ENCODE data around the gene ABCC2. TPM values are rescaled to one million over a fixed set of nuclear protein-coding genes. Genes with fewer than 3 reads are reported as not detected.

The ABCC2 gene
- total and polyA plus RNA-seq, 5 donors from 2014 or later = 0.31 to 3.6 (median 0.44) TPM

DNA sequence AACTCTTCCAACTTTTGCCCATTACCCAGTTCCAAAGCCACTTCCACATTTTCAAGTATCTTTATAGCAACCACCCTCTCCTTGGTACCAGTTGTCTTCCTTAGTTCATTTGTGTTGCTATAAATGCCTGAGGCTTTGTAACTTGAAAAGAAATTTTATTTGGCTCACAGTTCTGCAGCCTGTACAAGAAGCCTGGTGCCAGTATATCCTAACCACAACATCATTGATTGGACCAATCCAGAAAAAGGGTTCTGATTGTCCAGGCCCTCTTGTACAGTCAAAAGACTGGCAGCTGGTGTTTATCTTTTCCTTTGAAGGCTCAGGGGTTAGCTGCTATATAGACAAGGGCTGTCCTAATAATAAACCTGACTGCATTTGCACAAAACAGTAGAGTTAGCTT is 21.1 kb upstream of the ABCC2 start:
- H3K27ac Mint-ChIP-seq = no peak overlapping the region
- Histone ChIP-seq H3K4me1 (ENCODE audit: control insufficient read depth, insufficient read depth, low read length, poor library complexity, severe bottlenecking) (no peaks in the 10 kb centered on the region), H3K9me3 (ENCODE audit: control insufficient read depth in 2 of 2, low read length in 2 of 2) (no peaks in the 10 kb centered on the region), H3K27ac (ENCODE audit: insufficient read depth, low read length, poor library complexity, severe bottlenecking) (no peak overlapping the region), H3K4me3 (ENCODE audit: low read depth, low read length) (no peak overlapping the region), H3K36me3 (ENCODE audit: control insufficient read depth, insufficient read depth, low read length) (peaks cover 42% of the 10 kb centered on the region), H3K27me3 (ENCODE audit: control insufficient read depth, insufficient read depth, low read length) (no peaks in the 10 kb centered on the region)
- no peak for ATAC-seq (ENCODE audit: low read depth in 2 of 2)
- no peaks in the 10 kb centered on the region for H3K4me1 Mint-ChIP-seq
- H3K9me3 Mint-ChIP-seq = peaks cover 0 to 10% (median 1%) of the 10 kb centered on the region in 7 donors
- no peaks in the 10 kb centered on the region for H3K27me3 Mint-ChIP-seq
- DNase-seq = no peak
- no peak overlapping the region for H3K4me3 Mint-ChIP-seq
- peaks cover 57% of the 10 kb centered on the region for H3K36me3 Mint-ChIP-seq

DNA sequence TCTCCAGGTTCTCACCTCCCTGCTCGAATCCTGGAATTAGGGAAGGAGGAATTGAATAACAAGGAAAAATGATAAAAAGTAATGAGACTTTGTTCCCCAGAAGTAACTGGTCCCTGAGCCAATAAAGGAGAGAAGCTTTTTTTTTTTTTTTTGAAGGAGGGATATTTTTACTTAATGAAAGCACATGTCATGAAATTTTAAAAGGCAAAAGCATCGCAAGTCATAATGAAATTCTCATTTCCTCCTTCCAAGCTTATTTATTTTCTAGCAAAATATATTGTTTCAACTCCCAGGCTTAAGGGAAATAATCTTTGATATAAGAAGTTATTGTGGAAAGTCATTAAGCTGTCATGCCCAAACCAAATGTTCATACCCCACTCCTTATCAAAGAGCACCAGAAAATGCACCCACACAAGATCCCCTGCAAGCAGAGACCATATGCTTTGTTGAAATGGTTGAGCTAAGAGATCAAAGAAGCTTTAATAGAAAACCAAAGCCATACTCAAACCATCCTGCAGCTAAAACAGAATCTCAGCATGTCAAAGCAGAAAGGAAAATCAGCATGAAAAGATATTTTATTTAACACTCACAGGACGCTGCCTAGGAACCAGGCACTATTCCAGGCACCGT is 16.7 kb upstream of the ABCC2 start:
- no peaks in the 10 kb centered on the region for H3K4me1 ChIP-seq (ENCODE audit: control insufficient read depth, insufficient read depth, low read length, poor library complexity, severe bottlenecking)
- ATAC-seq (ENCODE audit: low read depth in 2 of 2) (no peak), DNase-seq (no peak)
- H3K27ac ChIP-seq (ENCODE audit: insufficient read depth, low read length, poor library complexity, severe bottlenecking) = no peak overlapping the region
- H3K36me3 ChIP-seq (ENCODE audit: control insufficient read depth, insufficient read depth, low read length) = peaks cover 4% of the 10 kb centered on the region
- Mint-ChIP-seq H3K4me3 (no peak overlapping the region), H3K27me3 (no peaks in the 10 kb centered on the region), H3K4me1 (no peaks in the 10 kb centered on the region), H3K9me3 (peaks cover 0 to 10% (median 2%) of the 10 kb centered on the region in 7 donors), H3K27ac (no peak overlapping the region), H3K36me3 (peaks cover 17% of the 10 kb centered on the region)
- no peak overlapping the region for H3K4me3 ChIP-seq (ENCODE audit: low read depth, low read length)
- H3K27me3 ChIP-seq (ENCODE audit: control insufficient read depth, insufficient read depth, low read length) = no peaks in the 10 kb centered on the region
- no peaks in the 10 kb centered on the region for H3K9me3 ChIP-seq (ENCODE audit: control insufficient read depth in 2 of 2, low read length in 2 of 2)

DNA sequence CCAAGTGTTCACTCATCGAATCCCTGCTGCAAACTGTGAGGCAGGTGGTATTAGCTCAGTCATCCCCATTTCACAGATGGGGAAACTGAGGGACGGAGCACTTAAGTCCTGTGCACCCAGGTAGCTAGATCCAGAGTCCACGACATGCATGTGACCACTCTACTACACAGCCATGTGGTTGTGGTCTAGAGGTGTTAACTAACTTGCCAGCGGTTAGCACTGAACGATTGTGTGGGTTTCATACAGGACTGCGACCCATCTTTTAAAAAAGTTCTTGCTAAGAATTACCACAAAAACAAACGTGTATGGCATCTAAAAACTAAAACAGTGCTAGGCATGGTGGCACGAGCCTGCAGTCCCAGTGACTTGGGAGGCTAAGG is 16.1 kb upstream of the ABCC2 start:
- no peaks in the 10 kb centered on the region for H3K27me3 ChIP-seq (ENCODE audit: control insufficient read depth, insufficient read depth, low read length)
- Mint-ChIP-seq H3K4me3 (no peak overlapping the region), H3K27me3 (no peaks in the 10 kb centered on the region), H3K27ac (no peak overlapping the region), H3K9me3 (peaks cover 0 to 10% (median 2%) of the 10 kb centered on the region in 7 donors), H3K36me3 (peaks cover 13% of the 10 kb centered on the region), H3K4me1 (no peaks in the 10 kb centered on the region)
- H3K4me1 ChIP-seq (ENCODE audit: control insufficient read depth, insufficient read depth, low read length, poor library complexity, severe bottlenecking) = no peaks in the 10 kb centered on the region
- H3K27ac ChIP-seq (ENCODE audit: insufficient read depth, low read length, poor library complexity, severe bottlenecking) = no peak overlapping the region
- no peak for ATAC-seq (ENCODE audit: low read depth in 2 of 2)
- DNase-seq = peak in 1 of 3 donors; percentile 15
- no peaks in the 10 kb centered on the region for H3K9me3 ChIP-seq (ENCODE audit: control insufficient read depth in 2 of 2, low read length in 2 of 2)
- H3K36me3 ChIP-seq (ENCODE audit: control insufficient read depth, insufficient read depth, low read length) = no peaks in the 10 kb centered on the region
- no peak overlapping the region for H3K4me3 ChIP-seq (ENCODE audit: low read depth, low read length)

DNA sequence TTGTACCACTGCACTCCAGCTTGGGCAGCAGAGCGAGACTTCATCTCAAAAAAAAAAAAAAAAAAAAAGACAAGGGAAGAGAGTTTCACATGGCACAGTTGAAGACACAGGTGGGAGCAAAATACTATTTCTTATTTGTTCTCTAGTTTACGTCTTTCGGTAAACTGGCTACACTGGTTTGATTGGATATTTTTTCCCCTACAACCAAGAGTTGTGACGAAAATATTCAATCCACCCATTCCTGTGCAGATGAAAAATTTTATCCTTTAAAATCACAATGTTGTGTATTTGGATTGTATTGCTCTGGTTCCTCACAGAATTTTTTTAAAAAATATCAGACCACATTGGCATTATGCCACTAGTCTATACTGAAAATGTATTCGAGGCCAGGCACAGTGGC is 14.5 kb upstream of the ABCC2 start:
- Mint-ChIP-seq H3K27me3 (no peaks in the 10 kb centered on the region), H3K27ac (no peak overlapping the region), H3K9me3 (peaks cover 0 to 6% (median 0%) of the 10 kb centered on the region in 7 donors), H3K4me1 (no peaks in the 10 kb centered on the region), H3K36me3 (peaks cover 4% of the 10 kb centered on the region), H3K4me3 (no peak overlapping the region)
- Histone ChIP-seq H3K27ac (ENCODE audit: insufficient read depth, low read length, poor library complexity, severe bottlenecking) (no peak overlapping the region), H3K36me3 (ENCODE audit: control insufficient read depth, insufficient read depth, low read length) (no peaks in the 10 kb centered on the region), H3K4me3 (ENCODE audit: low read depth, low read length) (no peak overlapping the region), H3K4me1 (ENCODE audit: control insufficient read depth, insufficient read depth, low read length, poor library complexity, severe bottlenecking) (no peaks in the 10 kb centered on the region), H3K27me3 (ENCODE audit: control insufficient read depth, insufficient read depth, low read length) (no peaks in the 10 kb centered on the region), H3K9me3 (ENCODE audit: control insufficient read depth in 2 of 2, low read length in 2 of 2) (no peaks in the 10 kb centered on the region)
- DNase-seq (no peak), ATAC-seq (ENCODE audit: low read depth in 2 of 2) (no peak)

DNA sequence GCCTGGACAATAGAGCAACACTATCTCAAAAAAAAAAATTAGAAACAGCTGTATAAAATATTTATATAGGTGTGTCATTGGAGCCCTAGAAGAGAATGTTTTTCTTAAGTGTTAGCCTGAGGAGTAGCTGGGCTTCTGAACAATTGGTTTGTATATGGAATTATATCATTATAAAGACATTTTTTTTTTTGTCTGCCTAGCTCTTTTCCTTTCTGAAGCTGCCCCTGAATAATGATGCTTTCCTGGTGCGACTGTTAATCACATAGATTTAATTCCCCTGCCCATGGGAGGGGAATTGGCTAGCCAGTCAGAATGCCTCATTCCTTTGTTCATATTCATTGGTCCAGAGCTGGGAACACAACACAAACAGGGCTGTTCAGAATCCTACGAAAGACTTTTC is 13.9 kb upstream of the ABCC2 start:
- Mint-ChIP-seq H3K27ac (no peak overlapping the region), H3K36me3 (no peaks in the 10 kb centered on the region), H3K9me3 (peaks cover 0 to 3% (median 0%) of the 10 kb centered on the region in 7 donors), H3K4me1 (no peaks in the 10 kb centered on the region), H3K27me3 (no peaks in the 10 kb centered on the region), H3K4me3 (no peak overlapping the region)
- DNase-seq (no peak), ATAC-seq (ENCODE audit: low read depth in 2 of 2) (no peak)
- Histone ChIP-seq H3K27ac (ENCODE audit: insufficient read depth, low read length, poor library complexity, severe bottlenecking) (no peak overlapping the region), H3K4me3 (ENCODE audit: low read depth, low read length) (no peak overlapping the region), H3K4me1 (ENCODE audit: control insufficient read depth, insufficient read depth, low read length, poor library complexity, severe bottlenecking) (no peaks in the 10 kb centered on the region), H3K36me3 (ENCODE audit: control insufficient read depth, insufficient read depth, low read length) (no peaks in the 10 kb centered on the region), H3K9me3 (ENCODE audit: control insufficient read depth in 2 of 2, low read length in 2 of 2) (no peaks in the 10 kb centered on the region), H3K27me3 (ENCODE audit: control insufficient read depth, insufficient read depth, low read length) (no peaks in the 10 kb centered on the region)

DNA sequence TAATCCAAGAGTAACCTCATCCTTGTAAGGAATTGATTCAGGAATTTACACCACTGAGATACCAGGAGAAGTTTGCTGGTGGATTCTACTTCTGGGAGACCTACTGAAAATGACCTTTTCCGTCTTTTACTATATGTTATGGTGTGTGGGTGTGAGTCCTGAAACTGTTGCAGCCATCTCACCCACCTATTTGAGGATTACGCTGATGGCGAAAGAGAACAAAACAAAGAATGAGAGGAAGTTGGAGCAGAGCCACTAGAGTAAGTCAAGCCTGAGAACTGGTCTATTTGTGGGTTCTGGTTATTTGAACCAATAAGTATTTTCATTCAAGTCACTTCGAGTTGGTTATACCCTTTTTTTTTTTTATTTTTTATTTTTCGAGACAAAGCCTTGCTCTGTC is 12.7 kb upstream of the ABCC2 start:
- Histone ChIP-seq H3K27ac (ENCODE audit: insufficient read depth, low read length, poor library complexity, severe bottlenecking) (no peak overlapping the region), H3K36me3 (ENCODE audit: control insufficient read depth, insufficient read depth, low read length) (no peaks in the 10 kb centered on the region), H3K4me3 (ENCODE audit: low read depth, low read length) (no peak overlapping the region), H3K27me3 (ENCODE audit: control insufficient read depth, insufficient read depth, low read length) (no peaks in the 10 kb centered on the region), H3K9me3 (ENCODE audit: control insufficient read depth in 2 of 2, low read length in 2 of 2) (no peaks in the 10 kb centered on the region), H3K4me1 (ENCODE audit: control insufficient read depth, insufficient read depth, low read length, poor library complexity, severe bottlenecking) (no peaks in the 10 kb centered on the region)
- ATAC-seq (ENCODE audit: low read depth in 2 of 2) = no peak
- no peak overlapping the region for H3K27ac Mint-ChIP-seq
- no peak overlapping the region for H3K4me3 Mint-ChIP-seq
- peaks cover 0 to 2% (median 0%) of the 10 kb centered on the region in 7 donors for H3K9me3 Mint-ChIP-seq
- DNase-seq = no peak
- H3K36me3 Mint-ChIP-seq = no peaks in the 10 kb centered on the region
- H3K27me3 Mint-ChIP-seq = no peaks in the 10 kb centered on the region
- H3K4me1 Mint-ChIP-seq = no peaks in the 10 kb centered on the region

DNA sequence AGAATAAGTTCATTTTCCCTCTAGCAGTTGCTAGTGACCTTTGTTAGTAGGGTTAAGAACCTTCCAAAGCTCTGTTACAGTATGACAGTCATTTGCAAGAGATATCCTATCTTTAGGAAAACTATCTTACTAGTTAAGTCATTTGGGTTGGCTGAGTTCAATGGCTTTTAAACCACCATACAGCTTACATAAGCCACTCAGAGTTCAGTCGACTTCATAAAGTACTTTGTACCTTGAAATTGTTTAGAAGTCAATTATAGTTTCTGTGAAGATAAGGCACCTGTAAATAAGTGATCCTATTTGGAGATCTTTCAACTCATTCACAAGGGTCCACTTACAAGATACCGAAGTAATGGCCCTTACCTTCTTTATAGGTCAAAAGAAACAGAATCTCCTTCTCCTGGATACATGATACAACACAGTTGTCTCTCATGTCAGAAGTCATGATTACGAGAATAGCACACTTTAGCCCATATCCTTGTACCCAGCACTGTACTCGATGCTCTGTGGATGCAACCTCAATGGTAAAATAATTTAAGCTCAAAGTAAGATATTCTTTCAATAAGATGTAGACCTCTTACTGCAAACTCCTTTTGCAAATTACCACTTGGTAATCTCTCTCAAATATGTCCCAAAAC is 11.9 kb upstream of the ABCC2 start:
- Histone ChIP-seq H3K36me3 (ENCODE audit: control insufficient read depth, insufficient read depth, low read length) (no peaks in the 10 kb centered on the region), H3K27ac (ENCODE audit: insufficient read depth, low read length, poor library complexity, severe bottlenecking) (no peak overlapping the region), H3K4me3 (ENCODE audit: low read depth, low read length) (no peak overlapping the region), H3K27me3 (ENCODE audit: control insufficient read depth, insufficient read depth, low read length) (no peaks in the 10 kb centered on the region), H3K9me3 (ENCODE audit: control insufficient read depth in 2 of 2, low read length in 2 of 2) (no peaks in the 10 kb centered on the region), H3K4me1 (ENCODE audit: control insufficient read depth, insufficient read depth, low read length, poor library complexity, severe bottlenecking) (no peaks in the 10 kb centered on the region)
- no peak for ATAC-seq (ENCODE audit: low read depth in 2 of 2)
- H3K27ac Mint-ChIP-seq = no peak overlapping the region
- H3K9me3 Mint-ChIP-seq = peaks cover 0 to 2% (median 0%) of the 10 kb centered on the region in 7 donors
- H3K4me3 Mint-ChIP-seq = no peak overlapping the region
- no peak for DNase-seq
- no peaks in the 10 kb centered on the region for H3K4me1 Mint-ChIP-seq
- no peaks in the 10 kb centered on the region for H3K27me3 Mint-ChIP-seq
- no peaks in the 10 kb centered on the region for H3K36me3 Mint-ChIP-seq

DNA sequence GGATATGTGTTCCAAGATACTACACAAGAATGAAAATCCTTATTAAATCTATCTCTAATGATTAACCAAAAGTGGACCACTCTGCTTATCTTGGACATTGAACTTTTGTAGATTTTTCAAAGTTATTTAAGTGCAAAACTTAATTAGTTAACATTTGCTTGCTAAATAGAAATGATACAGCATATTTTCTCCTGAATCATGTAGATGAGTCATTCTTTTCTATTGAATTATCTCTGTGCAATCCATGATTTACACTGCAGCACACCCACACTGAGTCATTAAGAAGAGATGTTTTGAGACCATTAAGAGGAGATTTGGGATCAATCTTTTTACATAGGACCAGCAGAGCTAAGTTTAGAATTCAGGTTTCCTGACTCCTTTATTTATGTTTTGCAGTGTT is 6.6 kb upstream of the ABCC2 start:
- no peak for DNase-seq
- H3K4me3 ChIP-seq (ENCODE audit: low read depth, low read length) = no peak overlapping the region

More for the DNA sequence above, 6.6 kb upstream of the ABCC2 start:
- Mint-ChIP-seq H3K9me3 (peaks cover 0 to 6% (median 0%) of the 10 kb centered on the region in 7 donors), H3K27me3 (peaks cover 16% of the 10 kb centered on the region), H3K4me1 (peaks cover 0 to 9% (median 2%) of the 10 kb centered on the region in 4 donors), H3K27ac (no peak overlapping the region), H3K4me3 (no peak overlapping the region), H3K36me3 (peaks cover 13% of the 10 kb centered on the region)
- Histone ChIP-seq H3K27ac (ENCODE audit: insufficient read depth, low read length, poor library complexity, severe bottlenecking) (no peak overlapping the region), H3K9me3 (ENCODE audit: control insufficient read depth in 2 of 2, low read length in 2 of 2) (no peaks in the 10 kb centered on the region), H3K4me1 (ENCODE audit: control insufficient read depth, insufficient read depth, low read length, poor library complexity, severe bottlenecking) (no peaks in the 10 kb centered on the region), H3K27me3 (ENCODE audit: control insufficient read depth, insufficient read depth, low read length) (no peaks in the 10 kb centered on the region), H3K36me3 (ENCODE audit: control insufficient read depth, insufficient read depth, low read length) (no peaks in the 10 kb centered on the region)
- ATAC-seq (ENCODE audit: low read depth in 2 of 2) = no peak

Measured in CD4-positive, CD25-positive, alpha-beta regulatory T cell (primary cell).